GM12878 (cell line): ENCODE results near the gene HSPA12B. TPM values are rescaled to one million over a fixed set of nuclear protein-coding genes. Genes with fewer than 3 reads are reported as not detected.

Source experiments
- ATAC-seq: fragments of 200-7000 bp; cut with Tn5 transposase; 3 replicates; pipeline ENCODE4 v1.9.1; 2020; ENCODE audit warnings: mild to moderate bottlenecking, moderate library complexity
- BruUV-seq: library from RNA; stranded (reverse); fragments of 400-500 nt; replicated peaks from 2 replicates; lab custom pipeline; 2021; lab: Mats Ljungman, UMichigan
- CTCF ChIA-PET: fragments of 300-600 bp; sonication (Branson Sonifier 250); formaldehyde crosslinking; extraction: SDS; loops from one replicate; lab custom pipeline; 2021; ENCODE audit warnings: inconsistent platforms; lab: Yijun Ruan, JAX
- POLR2A ChIA-PET: fragments of 350-600 bp; formaldehyde crosslinking; extraction: SDS; loops from one replicate; lab custom pipeline; 2021; ENCODE audit warnings: inconsistent platforms; lab: Charles Lee
- RAD21 ChIA-PET: fragments of 300-600 bp; sonication (Branson Sonifier 250); formaldehyde crosslinking; loops from one replicate; lab custom pipeline; 2023; ENCODE audit warnings: antibody characterized with exemption; ENCODE audit not compliant: unreplicated experiment; lab: Charles Lee
- SMC1A ChIA-PET: fragments of 300-600 bp; sonication (Branson Sonifier 250); formaldehyde crosslinking; loops from one replicate; lab custom pipeline; 2023; ENCODE audit not compliant: unreplicated experiment, uncharacterized antibody; lab: Charles Lee
- DNase-seq: peaks from one replicate; pipeline ENCODE4 v3.0.0-alpha.2; 2011; ENCODE audit warnings: low read depth, low spot score
- FAIRE-seq: peaks from 3 replicates; lab custom pipeline; 2011; peaks lifted over from hg19 to GRCh38; lab: Jason Lieb, UNC
- H2AFZ ChIP-seq: 2 replicates; pipeline ENCODE4 v1.6.0; 2011; ENCODE audit warnings: low read depth, low read length, control low read depth; ENCODE audit not compliant: control insufficient read depth
- H3K27ac ChIP-seq: 2 replicates; pipeline ENCODE4 v1.5.1; 2011; ENCODE audit warnings: control low read depth; ENCODE audit not compliant: control insufficient read depth, insufficient read depth
- H3K27me3 ChIP-seq, 2 experiments: replicated peaks in 1 of 2; 2 replicates each; pipeline versions ENCODE4 v1.6.0 to v1.6.1; 2011; ENCODE audit warnings: low read length in 1 of 2; ENCODE audit not compliant: control insufficient read depth in 2 of 2, insufficient read depth in 2 of 2
- H3K36me3 ChIP-seq, 2 experiments: 2 replicates each; pipeline ENCODE4 v1.5.1; 2011; ENCODE audit warnings: low read length in 1 of 2; ENCODE audit not compliant: control insufficient read depth in 2 of 2, insufficient read depth in 2 of 2
- H3K4me1 ChIP-seq: 2 replicates; pipeline ENCODE4 v1.6.1; 2011; ENCODE audit warnings: mild to moderate bottlenecking, low read length, moderate library complexity, mixed read lengths; ENCODE audit not compliant: control insufficient read depth, insufficient read depth
- H3K4me2 ChIP-seq: 2 replicates; pipeline ENCODE4 v1.6.0; 2011; ENCODE audit warnings: control low read depth; ENCODE audit not compliant: control insufficient read depth, insufficient read depth
- H3K4me3 ChIP-seq: fragments of 200-600 bp; sonication (generic); 2 replicates; pipeline ENCODE4 v1.5.1; 2016
- H3K79me2 ChIP-seq: 2 replicates; pipeline ENCODE4 v1.6.0; 2011; ENCODE audit warnings: low read length; ENCODE audit not compliant: control insufficient read depth, insufficient read depth
- H3K9ac ChIP-seq: 2 replicates; pipeline ENCODE4 v1.8.0; 2011; ENCODE audit warnings: low read length, control low read depth, mixed read lengths; ENCODE audit not compliant: control insufficient read depth, insufficient read depth
- H3K9me3 ChIP-seq: replicated peaks from 3 replicates; pipeline ENCODE4 v1.5.1; 2011; ENCODE audit warnings: mild to moderate bottlenecking, low read length; ENCODE audit not compliant: control insufficient read depth, insufficient read depth
- H4K20me1 ChIP-seq: 2 replicates; pipeline ENCODE4 v1.6.0; 2011; ENCODE audit not compliant: control insufficient read depth, insufficient read depth
- LARP7 ChIP-seq: fragments of 450-650 bp; IDR thresholded peaks from 2 replicates; pipeline ENCODE4 v1.6.1; 2017; ENCODE audit warnings: mild to moderate bottlenecking
- MEF2B ChIP-seq: fragments of 450-650 bp; IDR thresholded peaks from 2 replicates; pipeline ENCODE4 v1.6.1; 2018; ENCODE audit warnings: mild to moderate bottlenecking, moderate library complexity; ENCODE audit not compliant: partially characterized antibody, poor library complexity, severe bottlenecking
- POLR2A ChIP-seq: IDR thresholded peaks from 2 replicates; pipeline ENCODE4 v1.6.1; 2011; ENCODE audit warnings: low read depth, mild to moderate bottlenecking, low read length
- SMC3 ChIP-seq: IDR thresholded peaks from 2 replicates; pipeline ENCODE4 v1.6.1; 2011; ENCODE audit warnings: low read length, improper control_type of control experiment, borderline replicate concordance
- YY1 ChIP-seq: IDR thresholded peaks from 2 replicates; pipeline ENCODE4 v1.6.1; 2011; ENCODE audit warnings: low read depth, mild to moderate bottlenecking, low read length
- ZNF207 ChIP-seq: fragments of 450-650 bp; IDR thresholded peaks from 2 replicates; pipeline ENCODE4 v1.6.1; 2014; ENCODE audit warnings: antibody characterized with exemption, mild to moderate bottlenecking, borderline replicate concordance
- WGBS: methylation state at CpG from one replicate; pipeline ENCODE4 v1.1.6; 2016; ENCODE audit warnings: low lambda C conversion rate; ENCODE audit not compliant: insufficient replicate concordance, insufficient coverage; ENCODE audit errors: missing lambda C conversion rate; 5-methylcytosine and 5-hydroxymethylcytosine counted together
- in situ Hi-C: fragments of 300-500 bp; cut with MboI; formaldehyde crosslinking; loops from 9 replicates; pipeline ENCODE4 v1.14.3; 2018; ENCODE audit warnings: mixed read lengths
- intact Hi-C: fragments of 100-400 bp; cut with micrococcal nuclease; formaldehyde crosslinking; loops from one replicate; pipeline ENCODE4 v1.14.2; 2022; ENCODE audit not compliant: unreplicated experiment
- polyA plus RNA-seq, 11 experiments: library from polyadenylated mRNA; depleted of rRNA in 4 of 11; unstranded in 6 of 11; stranded (reverse) in 5 of 11; fragments of >200 nt; fragmentation: Nextera tagmentation in 4 of 11; fragmentation: Illumina TruSeq in 1 of 11; extraction: Ambion mirVana in 4 of 11; extraction: Trizol in 1 of 11; gene quantifications; 1 replicate in 1 of 11; 2 replicates in 10 of 11; pipeline versions ENCODE4 v1.2.1 to v1.2.3, GENCODE V29; 2011 to 2016; ENCODE audit warnings: inconsistent platforms in 2 of 11, missing spikeins in 2 of 11, low read depth in 1 of 11
- total RNA-seq, 4 experiments: library from RNA; depleted of rRNA in 3 of 4; stranded (reverse); fragments of >200 nt in 3 of 4; fragmentation: Illumina TruSeq in 1 of 4; extraction: Trizol in 1 of 4; gene quantifications; 2 replicates each; pipeline versions ENCODE4 v1.2.1 to v1.2.3, GENCODE V29; 2013 to 2021
- TF ChIP-seq, protein P1 (sequence below), 3 experiments: IDR thresholded peaks in 2 of 3; conservative IDR thresholded peaks in 1 of 3; 2 replicates each; pipeline ENCODE4 v1.5.1; 2011; ENCODE audit warnings: low read depth in 3 of 3, low read length in 3 of 3, mild to moderate bottlenecking in 3 of 3, control low read depth in 2 of 3, moderate library complexity in 2 of 3, inconsistent platforms in 1 of 3, mixed read lengths in 1 of 3; ENCODE audit not compliant: control insufficient read depth in 2 of 3, insufficient read depth in 1 of 3; ENCODE audit errors: extremely low read depth in 1 of 3

The HSPA12B gene
- total and polyA plus RNA-seq, 10 of the 15 experiments (the other 5 are each of a cell fraction or from before 2014, with no cell fraction given): 0.08 TPM; not detected in 9

DNA sequence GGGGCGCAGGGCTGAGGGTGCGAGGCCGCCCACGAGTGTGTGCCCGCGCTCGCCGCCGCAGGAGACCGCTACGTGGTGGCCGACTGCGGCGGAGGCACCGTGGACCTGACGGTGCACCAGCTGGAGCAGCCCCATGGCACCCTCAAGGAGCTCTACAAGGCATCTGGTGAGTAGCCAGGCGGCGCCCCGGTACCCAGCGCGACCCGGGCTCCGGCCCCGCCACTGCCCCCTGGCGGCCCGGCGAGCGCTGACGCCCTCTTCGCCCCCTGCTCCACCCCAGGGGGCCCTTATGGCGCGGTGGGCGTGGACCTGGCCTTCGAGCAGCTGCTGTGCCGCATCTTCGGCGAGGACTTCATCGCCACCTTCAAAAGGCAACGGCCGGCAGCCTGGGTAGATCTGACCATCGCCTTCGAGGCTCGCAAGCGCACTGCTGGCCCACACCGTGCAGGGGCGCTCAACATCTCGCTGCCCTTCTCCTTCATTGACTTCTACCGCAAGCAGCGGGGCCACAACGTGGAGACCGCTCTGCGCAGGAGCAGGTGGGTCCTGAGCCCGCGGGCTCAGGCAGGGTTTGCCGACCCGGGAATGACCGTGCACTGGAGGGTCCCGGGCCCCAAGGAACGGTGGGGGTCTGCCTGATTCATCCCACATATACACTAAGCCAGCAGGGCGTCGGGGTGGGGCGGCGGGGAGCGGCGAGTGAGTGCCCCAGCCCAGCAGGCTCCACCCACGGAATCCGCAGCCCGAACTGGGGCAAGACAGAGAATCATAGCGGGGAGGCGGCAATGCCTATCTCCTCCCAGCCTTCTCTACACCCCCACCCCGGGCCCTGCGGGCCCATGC is 17.4 kb downstream of the HSPA12B start:
- Histone ChIP-seq H3K9me3 (no peaks in the 10 kb centered on the region), H2AFZ (no peak overlapping the region), H3K79me2 (no peaks in the 10 kb centered on the region), H3K36me3 (no peaks in the 10 kb centered on the region), H3K4me2 (no peak overlapping the region), H3K9ac (no peak overlapping the region), H4K20me1 (no peaks in the 10 kb centered on the region), H3K27ac (no peak overlapping the region), H3K4me1 (no peaks in the 10 kb centered on the region), H3K27me3 (no peaks in the 10 kb centered on the region), H3K4me3 (no peak overlapping the region)
- ChIA-PET RAD21 (no interaction called here), POLR2A (no interaction called here), SMC1A (interaction anchor here (0.8 to 0.9 kb wide), 3 partner anchors 18 to 208 kb away, joined by 3 read pairs; partner anchors contain the start of gene ADISSP), CTCF (interaction anchor here (0.6 to 1.9 kb wide), 7 partner anchors 9 to 167 kb away, joined by 3 to 9 read pairs (median 3); partner anchors contain the start of gene ADISSP)
- 66% methylated on average over 72 of the region's 72 CpGs for WGBS
- DNase-seq: no peak
- peak; percentile 67 for ATAC-seq
- no peak for FAIRE-seq
- intact Hi-C loops (loop anchor here (2.0 kb wide), 2 partner anchors 33 to 71 kb away; partner anchors contain the start of gene AP5S1), in situ Hi-C loops (no loop called here)
- no TSS peak for BruUV-seq
- TF ChIP-seq SMC3: peak; percentile 21; the same call in 1 of the 2 replicates
- 0 out of 2 replicates have a peak, but pooled peaks have one; percentile 25 for TF ChIP-seq LARP7
- peak; percentile 33; the same call in 1 of the 2 replicates for TF ChIP-seq POLR2A
- TF ChIP-seq YY1: peak; percentile 41; the same call in 1 of the 2 replicates
- TF ChIP-seq MEF2B: no peak
- TF ChIP-seq, protein P1, sequence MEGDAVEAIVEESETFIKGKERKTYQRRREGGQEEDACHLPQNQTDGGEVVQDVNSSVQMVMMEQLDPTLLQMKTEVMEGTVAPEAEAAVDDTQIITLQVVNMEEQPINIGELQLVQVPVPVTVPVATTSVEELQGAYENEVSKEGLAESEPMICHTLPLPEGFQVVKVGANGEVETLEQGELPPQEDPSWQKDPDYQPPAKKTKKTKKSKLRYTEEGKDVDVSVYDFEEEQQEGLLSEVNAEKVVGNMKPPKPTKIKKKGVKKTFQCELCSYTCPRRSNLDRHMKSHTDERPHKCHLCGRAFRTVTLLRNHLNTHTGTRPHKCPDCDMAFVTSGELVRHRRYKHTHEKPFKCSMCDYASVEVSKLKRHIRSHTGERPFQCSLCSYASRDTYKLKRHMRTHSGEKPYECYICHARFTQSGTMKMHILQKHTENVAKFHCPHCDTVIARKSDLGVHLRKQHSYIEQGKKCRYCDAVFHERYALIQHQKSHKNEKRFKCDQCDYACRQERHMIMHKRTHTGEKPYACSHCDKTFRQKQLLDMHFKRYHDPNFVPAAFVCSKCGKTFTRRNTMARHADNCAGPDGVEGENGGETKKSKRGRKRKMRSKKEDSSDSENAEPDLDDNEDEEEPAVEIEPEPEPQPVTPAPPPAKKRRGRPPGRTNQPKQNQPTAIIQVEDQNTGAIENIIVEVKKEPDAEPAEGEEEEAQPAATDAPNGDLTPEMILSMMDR (IDR thresholded peaks at IDR 0.05 in 2 of 3, conservative IDR thresholded peaks at IDR 0.05 in 1 of 3; ENCODE audit: control insufficient read depth in 2 of 3, extremely low read depth in 1 of 3, insufficient read depth in 1 of 3, low read depth in 3 of 3, low read length in 3 of 3): peak; percentile 36 to 66 (median 61)
- TF ChIP-seq ZNF207: no peak
